ENCODE data around the gene RASGRP2.

Gene RASGRP2

GRCh38 chr11:64685536-64685935, 58.4 kb downstream of the RASGRP2 start:
- no peaks in the 10 kb centered on the region for H3K36me3 Mint-ChIP-seq (ENCODE audit: low read depth)
- TF ChIP-seq CTCF (IDR thresholded peaks at IDR 0.05; ENCODE audit: unreplicated experiment in 3 of 3): no peak
- H3K9me3 Mint-ChIP-seq: no peaks in the 10 kb centered on the region
- peaks cover 8% of the 10 kb centered on the region for H3K27me3 Mint-ChIP-seq (ENCODE audit: low read depth)
- H3K4me1 Mint-ChIP-seq: peaks cover 22% of the 10 kb centered on the region
- H3K4me3 Mint-ChIP-seq: no peak overlapping the region
- H3K27ac Mint-ChIP-seq: no peak overlapping the region

GRCh38 chr11:64684357-64684756, 59.6 kb downstream of the RASGRP2 start:
- no peak for TF ChIP-seq CTCF (IDR thresholded peaks at IDR 0.05; ENCODE audit: unreplicated experiment in 3 of 3)
- Mint-ChIP-seq H3K36me3 (ENCODE audit: low read depth) (no peaks in the 10 kb centered on the region), H3K27me3 (ENCODE audit: low read depth) (peaks cover 15% of the 10 kb centered on the region), H3K9me3 (no peaks in the 10 kb centered on the region), H3K4me1 (peaks cover 19% of the 10 kb centered on the region), H3K4me3 (no peak overlapping the region), H3K27ac (no peak overlapping the region)

- Mint-ChIP-seq H3K9me3 (no peaks in the 10 kb centered on the region), H3K4me1 (no peaks in the 10 kb centered on the region), H3K4me3 (no peak overlapping the region), H3K36me3 (ENCODE audit: low read depth) (no peaks in the 10 kb centered on the region), H3K27me3 (ENCODE audit: low read depth) (peaks cover 31% of the 10 kb centered on the region), H3K27ac (no peak overlapping the region)
- TF ChIP-seq CTCF (IDR thresholded peaks at IDR 0.05; ENCODE audit: unreplicated experiment in 3 of 3): no peak
Measured at GRCh38 chr11:64681171-64681570, 62.8 kb downstream of the RASGRP2 start.

DNA sequence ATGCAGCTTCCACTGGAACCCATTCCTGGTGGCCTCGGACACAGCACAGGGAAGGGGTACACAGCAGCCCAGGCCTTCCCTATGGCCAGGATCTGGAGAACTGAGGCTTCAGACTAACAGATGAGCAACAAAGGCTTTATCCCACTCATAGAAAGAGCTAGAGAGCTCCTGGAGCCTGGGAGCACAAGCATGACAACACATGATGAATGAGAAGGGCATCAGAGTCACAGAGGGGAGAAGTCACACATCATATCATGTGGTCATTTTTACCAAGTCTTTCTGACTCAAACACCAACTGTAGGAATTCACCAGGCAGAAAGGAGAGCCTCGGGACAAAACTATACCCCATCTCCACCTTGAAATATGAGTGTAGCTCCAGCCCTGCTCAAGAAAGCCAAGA, 64.1 kb downstream of the RASGRP2 start:
- Mint-ChIP-seq H3K27me3 (ENCODE audit: low read depth) (peaks cover 29% of the 10 kb centered on the region), H3K9me3 (no peaks in the 10 kb centered on the region), H3K4me3 (no peak overlapping the region), H3K36me3 (ENCODE audit: low read depth) (no peaks in the 10 kb centered on the region), H3K4me1 (peaks cover 12% of the 10 kb centered on the region), H3K27ac (no peak overlapping the region)
- TF ChIP-seq CTCF (IDR thresholded peaks at IDR 0.05; ENCODE audit: unreplicated experiment in 3 of 3): no peak

GRCh38 chr11:64677441-64678023, 66.4 kb downstream of the RASGRP2 start:
- peaks cover 17% of the 10 kb centered on the region for H3K4me1 Mint-ChIP-seq
- no peak overlapping the region for H3K27ac Mint-ChIP-seq
- peaks cover 34% of the 10 kb centered on the region for H3K27me3 Mint-ChIP-seq (ENCODE audit: low read depth)
- H3K4me3 Mint-ChIP-seq: no peak overlapping the region
- H3K9me3 Mint-ChIP-seq: no peaks in the 10 kb centered on the region
- no peaks in the 10 kb centered on the region for H3K36me3 Mint-ChIP-seq (ENCODE audit: low read depth)
- no peak for TF ChIP-seq CTCF (IDR thresholded peaks at IDR 0.05; ENCODE audit: unreplicated experiment in 3 of 3)
